Keratinocyte (primary cell): ENCODE data around the gene POLD4. TPM values are rescaled to one million over a fixed set of nuclear protein-coding genes. Genes with fewer than 3 reads are reported as not detected.

Experiments
- DNase-seq: peaks from one replicate; pipeline ENCODE4 v3.0.0-alpha.2; 2011; ENCODE audit warnings: low read depth, missing footprints, low spot score
- FAIRE-seq: peaks from 2 replicates; lab custom pipeline; 2011; peaks lifted over from hg19 to GRCh38; lab: Jason Lieb, UNC
- H2AFZ ChIP-seq: 2 replicates; pipeline ENCODE4 v1.6.0; 2012; ENCODE audit warnings: low read length, control low read depth, inconsistent platforms; ENCODE audit not compliant: control insufficient read depth
- H3K27ac ChIP-seq: 2 replicates; pipeline ENCODE4 v1.5.1; 2011; ENCODE audit warnings: low read length; ENCODE audit not compliant: control insufficient read depth, insufficient read depth
- H3K27me3 ChIP-seq: 3 replicates; pipeline ENCODE4 v1.6.0; 2011; ENCODE audit warnings: low read length; ENCODE audit not compliant: control insufficient read depth, insufficient read depth; ENCODE audit errors: extremely low read depth
- H3K36me3 ChIP-seq, 2 experiments: 2 replicates in 1 of 2; 3 replicates in 1 of 2; pipeline ENCODE4 v1.5.1; 2011; ENCODE audit warnings: low read length in 2 of 2, mild to moderate bottlenecking in 1 of 2; ENCODE audit not compliant: control insufficient read depth in 2 of 2, insufficient read depth in 2 of 2; ENCODE audit errors: extremely low read depth in 1 of 2
- H3K4me1 ChIP-seq: 3 replicates; pipeline ENCODE4 v1.5.1; 2011; ENCODE audit warnings: low read length; ENCODE audit not compliant: control insufficient read depth, insufficient read depth; ENCODE audit errors: extremely low read depth
- H3K4me2 ChIP-seq: 3 replicates; pipeline ENCODE4 v1.6.0; 2011; ENCODE audit warnings: low read depth, low read length; ENCODE audit not compliant: control insufficient read depth, insufficient read depth; ENCODE audit errors: extremely low read depth
- H3K4me3 ChIP-seq, 3 experiments: fragments of 200-600 bp in 1 of 3; sonication (generic) in 1 of 3; 2 replicates in 2 of 3; 3 replicates in 1 of 3; pipeline ENCODE4 v1.5.1; 2011 to 2016; ENCODE audit warnings: low read length in 3 of 3, mild to moderate bottlenecking in 3 of 3, control low read depth in 2 of 3, inconsistent platforms in 1 of 3, low read depth in 1 of 3, mixed read lengths in 1 of 3, mixed run types in 1 of 3, moderate library complexity in 1 of 3; ENCODE audit not compliant: control insufficient read depth in 2 of 3, insufficient read depth in 2 of 3; ENCODE audit errors: extremely low read depth in 1 of 3
- H3K79me2 ChIP-seq: 2 replicates; pipeline ENCODE4 v1.6.0; 2012; ENCODE audit warnings: low read length; ENCODE audit not compliant: control insufficient read depth, insufficient read depth
- H3K9ac ChIP-seq: 3 replicates; pipeline ENCODE4 v1.6.0; 2011; ENCODE audit warnings: low read length; ENCODE audit not compliant: control insufficient read depth, insufficient read depth; ENCODE audit errors: extremely low read depth
- H3K9me1 ChIP-seq: 3 replicates; pipeline ENCODE4 v1.6.0; 2011; ENCODE audit warnings: low read length; ENCODE audit not compliant: control insufficient read depth, insufficient read depth; ENCODE audit errors: extremely low read depth
- H3K9me3 ChIP-seq: 2 replicates; pipeline ENCODE4 v1.5.1; 2012; ENCODE audit warnings: low read depth, low read length; ENCODE audit not compliant: control insufficient read depth
- H4K20me1 ChIP-seq: 3 replicates; pipeline ENCODE4 v1.6.0; 2011; ENCODE audit warnings: low read length; ENCODE audit not compliant: control insufficient read depth, insufficient read depth; ENCODE audit errors: extremely low read depth
- CTCF ChIP-seq, 3 experiments: IDR thresholded peaks in 1 of 3; conservative IDR thresholded peaks in 1 of 3; optimal IDR thresholded peaks in 1 of 3; 2 replicates in 2 of 3; 3 replicates in 1 of 3; pipeline versions ENCODE3 to v1.5.1; 2011; ENCODE audit warnings: low read length in 3 of 3, mild to moderate bottlenecking in 3 of 3, moderate library complexity in 2 of 3, control low read depth in 1 of 3, inconsistent platforms in 1 of 3; ENCODE audit not compliant: insufficient read depth in 2 of 3; ENCODE audit errors: extremely low read depth in 1 of 3
- EZH2 ChIP-seq: IDR thresholded peaks from one replicate; pipeline ENCODE4 v1.6.1; 2012; ENCODE audit warnings: inconsistent platforms, mild to moderate bottlenecking, low read length, moderate library complexity
- dilution Hi-C: fragments of 300-500 bp; cut with MboI; formaldehyde crosslinking; loops from one replicate; pipeline ENCODE4 v1.7.0; 2020; ENCODE audit warnings: low sequenced_read_pairs; ENCODE audit not compliant: extremely low pct_ligation_motif_present
- polyA plus RNA-seq, 5 experiments: library from polyadenylated mRNA; depleted of rRNA in 3 of 5; stranded (reverse) in 3 of 5; stranded (forward) in 1 of 5; unstranded in 1 of 5; fragments of >200 nt; gene quantifications; 1 replicate in 1 of 5; 2 replicates in 3 of 5; 3 replicates in 1 of 5; pipeline versions ENCODE4 v1.2.1 to v1.2.3, GENCODE V29; 2011 to 2012; ENCODE audit warnings: missing spikeins in 2 of 5, low read depth in 1 of 5, low replicate concordance in 1 of 5

The POLD4 gene
- polyA plus RNA-seq, 1 donor (not counting 4 experiments of a cell fraction or from before 2014, with no cell fraction given): 35.7 TPM

GRCh38 chr11:67365736-67366444 lies 12.5 kb upstream of the POLD4 start:
- H3K9me1 ChIP-seq: no peaks in the 10 kb centered on the region
- H4K20me1 ChIP-seq: no peaks in the 10 kb centered on the region
- no peak overlapping the region for H3K4me3 ChIP-seq
- peaks cover 4 to 6% of the 10 kb centered on the region in 2 experiments for H3K36me3 ChIP-seq
- no peaks in the 10 kb centered on the region for H3K9me3 ChIP-seq
- no peak overlapping the region for H3K27ac ChIP-seq
- no peak overlapping the region for H3K4me2 ChIP-seq
- no peak for FAIRE-seq
- dilution Hi-C loops: no loop called here
- no peaks in the 10 kb centered on the region for H3K27me3 ChIP-seq
- H3K9ac ChIP-seq: no peak overlapping the region
- peaks cover 17% of the 10 kb centered on the region for H3K4me1 ChIP-seq
- no peaks in the 10 kb centered on the region for H3K79me2 ChIP-seq
- no peak for DNase-seq
- TF ChIP-seq CTCF (optimal IDR thresholded peaks at IDR 0.05 in 1 of 3, IDR thresholded peaks at IDR 0.05 in 1 of 3, conservative IDR thresholded peaks at IDR 0.05 in 1 of 3; ENCODE audit: extremely low read depth in 1 of 3, insufficient read depth in 2 of 3, low read length in 3 of 3) (no peak), EZH2 (no peak)
- no peak overlapping the region for H2AFZ ChIP-seq

GRCh38 chr11:67364783-67365722 lies 11.7 kb upstream of the POLD4 start:
- Histone ChIP-seq H3K9ac (no peak overlapping the region), H3K36me3 (peaks cover 4 to 6% of the 10 kb centered on the region in 2 experiments), H2AFZ (no peak overlapping the region), H3K27me3 (no peaks in the 10 kb centered on the region), H3K4me2 (no peak overlapping the region), H4K20me1 (no peaks in the 10 kb centered on the region), H3K4me1 (peaks cover 17% of the 10 kb centered on the region), H3K79me2 (no peaks in the 10 kb centered on the region), H3K27ac (no peak overlapping the region), H3K9me1 (no peaks in the 10 kb centered on the region), H3K4me3 (no peak overlapping the region), H3K9me3 (no peaks in the 10 kb centered on the region)
- no peak for FAIRE-seq
- DNase-seq: no peak
- TF ChIP-seq CTCF (optimal IDR thresholded peaks at IDR 0.05 in 1 of 3, IDR thresholded peaks at IDR 0.05 in 1 of 3, conservative IDR thresholded peaks at IDR 0.05 in 1 of 3; ENCODE audit: extremely low read depth in 1 of 3, insufficient read depth in 2 of 3, low read length in 3 of 3): no peak
- TF ChIP-seq EZH2: no peak
- dilution Hi-C loops: no loop called here
